Measurements from ENCODE around the gene VPS37B.

DNA sequence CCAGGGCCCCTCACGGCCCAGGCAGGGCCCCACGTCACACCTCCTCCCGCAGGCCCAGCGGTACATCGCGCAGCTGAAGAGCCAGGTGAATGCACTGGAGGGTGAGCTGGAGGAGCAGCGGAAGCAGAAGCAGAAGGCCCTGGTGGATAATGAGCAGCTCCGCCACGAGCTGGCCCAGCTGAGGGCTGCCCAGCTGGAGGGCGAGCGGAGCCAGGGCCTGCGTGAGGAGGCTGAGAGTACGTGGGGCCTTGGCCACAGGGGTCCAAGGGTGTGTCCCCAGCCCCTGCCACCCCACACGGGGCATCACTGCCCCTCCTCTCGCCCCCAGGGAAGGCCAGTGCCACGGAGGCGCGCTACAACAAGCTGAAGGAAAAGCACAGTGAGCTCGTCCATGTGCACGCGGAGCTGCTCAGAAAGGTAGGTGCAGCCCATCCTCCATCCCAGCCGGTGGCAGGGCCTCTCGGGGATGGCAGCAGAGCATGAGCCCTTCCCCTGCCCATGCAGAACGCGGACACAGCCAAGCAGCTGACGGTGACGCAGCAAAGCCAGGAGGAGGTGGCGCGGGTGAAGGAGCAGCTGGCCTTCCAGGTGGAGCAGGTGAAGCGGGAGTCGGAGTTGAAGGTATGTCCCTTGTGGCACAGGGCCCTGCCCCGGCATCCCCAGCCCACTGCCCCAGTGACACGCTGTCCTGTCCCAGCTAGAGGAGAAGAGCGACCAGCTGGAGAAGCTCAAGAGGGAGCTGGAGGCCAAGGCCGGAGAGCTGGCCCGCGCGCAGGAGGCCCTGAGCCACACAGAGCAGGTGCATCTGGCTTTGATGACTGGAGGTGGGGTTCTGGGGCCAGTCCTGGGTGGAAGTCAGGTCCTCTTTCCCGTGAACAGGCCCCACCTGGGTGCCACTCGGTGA, 39.7 kb downstream of the VPS37B start:
- TF ChIP-seq, protein P1, sequence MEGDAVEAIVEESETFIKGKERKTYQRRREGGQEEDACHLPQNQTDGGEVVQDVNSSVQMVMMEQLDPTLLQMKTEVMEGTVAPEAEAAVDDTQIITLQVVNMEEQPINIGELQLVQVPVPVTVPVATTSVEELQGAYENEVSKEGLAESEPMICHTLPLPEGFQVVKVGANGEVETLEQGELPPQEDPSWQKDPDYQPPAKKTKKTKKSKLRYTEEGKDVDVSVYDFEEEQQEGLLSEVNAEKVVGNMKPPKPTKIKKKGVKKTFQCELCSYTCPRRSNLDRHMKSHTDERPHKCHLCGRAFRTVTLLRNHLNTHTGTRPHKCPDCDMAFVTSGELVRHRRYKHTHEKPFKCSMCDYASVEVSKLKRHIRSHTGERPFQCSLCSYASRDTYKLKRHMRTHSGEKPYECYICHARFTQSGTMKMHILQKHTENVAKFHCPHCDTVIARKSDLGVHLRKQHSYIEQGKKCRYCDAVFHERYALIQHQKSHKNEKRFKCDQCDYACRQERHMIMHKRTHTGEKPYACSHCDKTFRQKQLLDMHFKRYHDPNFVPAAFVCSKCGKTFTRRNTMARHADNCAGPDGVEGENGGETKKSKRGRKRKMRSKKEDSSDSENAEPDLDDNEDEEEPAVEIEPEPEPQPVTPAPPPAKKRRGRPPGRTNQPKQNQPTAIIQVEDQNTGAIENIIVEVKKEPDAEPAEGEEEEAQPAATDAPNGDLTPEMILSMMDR (IDR thresholded peaks at IDR 0.05; ENCODE audit: insufficient read depth, low read length), result no peak
- TF ChIP-seq POLR2AphosphoS5 (IDR thresholded peaks at IDR 0.05; ENCODE audit: low read depth), result no peak
